ENCODE results near the gene ADAM12.

DNA sequence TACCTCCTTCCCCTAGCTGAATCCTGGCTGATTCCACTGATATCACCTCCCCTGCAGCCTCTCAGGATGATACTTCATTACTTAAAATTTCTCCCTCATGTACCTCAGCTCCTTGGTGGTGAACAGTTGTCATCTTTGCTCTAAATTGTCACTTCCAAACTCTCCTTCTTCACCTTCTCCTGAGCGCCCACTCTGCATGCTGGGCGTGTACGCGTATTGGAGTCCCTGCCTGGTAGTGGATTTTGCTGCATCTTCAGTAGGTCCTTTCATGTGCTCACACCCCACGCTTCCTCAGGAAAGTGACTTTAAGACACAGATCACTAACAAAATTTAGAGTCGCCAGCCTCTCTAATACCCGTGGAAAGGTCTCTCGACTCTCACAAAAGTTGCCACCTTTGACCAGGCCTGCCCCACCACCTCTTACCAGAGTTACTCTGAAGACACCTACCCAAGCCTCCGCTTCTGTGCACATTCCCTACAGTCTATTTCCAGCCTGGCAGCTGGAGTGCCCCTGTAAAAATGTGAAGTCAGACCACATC, 255.1 kb downstream of the ADAM12 start:
- TF ChIP-seq, protein P1, sequence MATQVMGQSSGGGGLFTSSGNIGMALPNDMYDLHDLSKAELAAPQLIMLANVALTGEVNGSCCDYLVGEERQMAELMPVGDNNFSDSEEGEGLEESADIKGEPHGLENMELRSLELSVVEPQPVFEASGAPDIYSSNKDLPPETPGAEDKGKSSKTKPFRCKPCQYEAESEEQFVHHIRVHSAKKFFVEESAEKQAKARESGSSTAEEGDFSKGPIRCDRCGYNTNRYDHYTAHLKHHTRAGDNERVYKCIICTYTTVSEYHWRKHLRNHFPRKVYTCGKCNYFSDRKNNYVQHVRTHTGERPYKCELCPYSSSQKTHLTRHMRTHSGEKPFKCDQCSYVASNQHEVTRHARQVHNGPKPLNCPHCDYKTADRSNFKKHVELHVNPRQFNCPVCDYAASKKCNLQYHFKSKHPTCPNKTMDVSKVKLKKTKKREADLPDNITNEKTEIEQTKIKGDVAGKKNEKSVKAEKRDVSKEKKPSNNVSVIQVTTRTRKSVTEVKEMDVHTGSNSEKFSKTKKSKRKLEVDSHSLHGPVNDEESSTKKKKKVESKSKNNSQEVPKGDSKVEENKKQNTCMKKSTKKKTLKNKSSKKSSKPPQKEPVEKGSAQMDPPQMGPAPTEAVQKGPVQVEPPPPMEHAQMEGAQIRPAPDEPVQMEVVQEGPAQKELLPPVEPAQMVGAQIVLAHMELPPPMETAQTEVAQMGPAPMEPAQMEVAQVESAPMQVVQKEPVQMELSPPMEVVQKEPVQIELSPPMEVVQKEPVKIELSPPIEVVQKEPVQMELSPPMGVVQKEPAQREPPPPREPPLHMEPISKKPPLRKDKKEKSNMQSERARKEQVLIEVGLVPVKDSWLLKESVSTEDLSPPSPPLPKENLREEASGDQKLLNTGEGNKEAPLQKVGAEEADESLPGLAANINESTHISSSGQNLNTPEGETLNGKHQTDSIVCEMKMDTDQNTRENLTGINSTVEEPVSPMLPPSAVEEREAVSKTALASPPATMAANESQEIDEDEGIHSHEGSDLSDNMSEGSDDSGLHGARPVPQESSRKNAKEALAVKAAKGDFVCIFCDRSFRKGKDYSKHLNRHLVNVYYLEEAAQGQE (IDR thresholded peaks at IDR 0.05; ENCODE audit: unreplicated experiment) = no peak
- TF ChIP-seq, protein P2, sequence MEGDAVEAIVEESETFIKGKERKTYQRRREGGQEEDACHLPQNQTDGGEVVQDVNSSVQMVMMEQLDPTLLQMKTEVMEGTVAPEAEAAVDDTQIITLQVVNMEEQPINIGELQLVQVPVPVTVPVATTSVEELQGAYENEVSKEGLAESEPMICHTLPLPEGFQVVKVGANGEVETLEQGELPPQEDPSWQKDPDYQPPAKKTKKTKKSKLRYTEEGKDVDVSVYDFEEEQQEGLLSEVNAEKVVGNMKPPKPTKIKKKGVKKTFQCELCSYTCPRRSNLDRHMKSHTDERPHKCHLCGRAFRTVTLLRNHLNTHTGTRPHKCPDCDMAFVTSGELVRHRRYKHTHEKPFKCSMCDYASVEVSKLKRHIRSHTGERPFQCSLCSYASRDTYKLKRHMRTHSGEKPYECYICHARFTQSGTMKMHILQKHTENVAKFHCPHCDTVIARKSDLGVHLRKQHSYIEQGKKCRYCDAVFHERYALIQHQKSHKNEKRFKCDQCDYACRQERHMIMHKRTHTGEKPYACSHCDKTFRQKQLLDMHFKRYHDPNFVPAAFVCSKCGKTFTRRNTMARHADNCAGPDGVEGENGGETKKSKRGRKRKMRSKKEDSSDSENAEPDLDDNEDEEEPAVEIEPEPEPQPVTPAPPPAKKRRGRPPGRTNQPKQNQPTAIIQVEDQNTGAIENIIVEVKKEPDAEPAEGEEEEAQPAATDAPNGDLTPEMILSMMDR (conservative IDR thresholded peaks at IDR 0.05; ENCODE audit: low read depth in 2 of 2) = no peak
- TF ChIP-seq EZH2 (IDR thresholded peaks at IDR 0.05; ENCODE audit: low read depth, unreplicated experiment) = no peak
- no peak for TF ChIP-seq CREB1 (CRISPR knock-in tag; IDR thresholded peaks at IDR 0.05; ENCODE audit: low read depth)
- TF ChIP-seq POLR2AphosphoS5 (IDR thresholded peaks at IDR 0.05; ENCODE audit: low read depth) = no peak
- no peak for TF ChIP-seq ZNF331 (CRISPR knock-in tag; IDR thresholded peaks at IDR 0.05; ENCODE audit: low read depth)
- TF ChIP-seq, protein P3, sequence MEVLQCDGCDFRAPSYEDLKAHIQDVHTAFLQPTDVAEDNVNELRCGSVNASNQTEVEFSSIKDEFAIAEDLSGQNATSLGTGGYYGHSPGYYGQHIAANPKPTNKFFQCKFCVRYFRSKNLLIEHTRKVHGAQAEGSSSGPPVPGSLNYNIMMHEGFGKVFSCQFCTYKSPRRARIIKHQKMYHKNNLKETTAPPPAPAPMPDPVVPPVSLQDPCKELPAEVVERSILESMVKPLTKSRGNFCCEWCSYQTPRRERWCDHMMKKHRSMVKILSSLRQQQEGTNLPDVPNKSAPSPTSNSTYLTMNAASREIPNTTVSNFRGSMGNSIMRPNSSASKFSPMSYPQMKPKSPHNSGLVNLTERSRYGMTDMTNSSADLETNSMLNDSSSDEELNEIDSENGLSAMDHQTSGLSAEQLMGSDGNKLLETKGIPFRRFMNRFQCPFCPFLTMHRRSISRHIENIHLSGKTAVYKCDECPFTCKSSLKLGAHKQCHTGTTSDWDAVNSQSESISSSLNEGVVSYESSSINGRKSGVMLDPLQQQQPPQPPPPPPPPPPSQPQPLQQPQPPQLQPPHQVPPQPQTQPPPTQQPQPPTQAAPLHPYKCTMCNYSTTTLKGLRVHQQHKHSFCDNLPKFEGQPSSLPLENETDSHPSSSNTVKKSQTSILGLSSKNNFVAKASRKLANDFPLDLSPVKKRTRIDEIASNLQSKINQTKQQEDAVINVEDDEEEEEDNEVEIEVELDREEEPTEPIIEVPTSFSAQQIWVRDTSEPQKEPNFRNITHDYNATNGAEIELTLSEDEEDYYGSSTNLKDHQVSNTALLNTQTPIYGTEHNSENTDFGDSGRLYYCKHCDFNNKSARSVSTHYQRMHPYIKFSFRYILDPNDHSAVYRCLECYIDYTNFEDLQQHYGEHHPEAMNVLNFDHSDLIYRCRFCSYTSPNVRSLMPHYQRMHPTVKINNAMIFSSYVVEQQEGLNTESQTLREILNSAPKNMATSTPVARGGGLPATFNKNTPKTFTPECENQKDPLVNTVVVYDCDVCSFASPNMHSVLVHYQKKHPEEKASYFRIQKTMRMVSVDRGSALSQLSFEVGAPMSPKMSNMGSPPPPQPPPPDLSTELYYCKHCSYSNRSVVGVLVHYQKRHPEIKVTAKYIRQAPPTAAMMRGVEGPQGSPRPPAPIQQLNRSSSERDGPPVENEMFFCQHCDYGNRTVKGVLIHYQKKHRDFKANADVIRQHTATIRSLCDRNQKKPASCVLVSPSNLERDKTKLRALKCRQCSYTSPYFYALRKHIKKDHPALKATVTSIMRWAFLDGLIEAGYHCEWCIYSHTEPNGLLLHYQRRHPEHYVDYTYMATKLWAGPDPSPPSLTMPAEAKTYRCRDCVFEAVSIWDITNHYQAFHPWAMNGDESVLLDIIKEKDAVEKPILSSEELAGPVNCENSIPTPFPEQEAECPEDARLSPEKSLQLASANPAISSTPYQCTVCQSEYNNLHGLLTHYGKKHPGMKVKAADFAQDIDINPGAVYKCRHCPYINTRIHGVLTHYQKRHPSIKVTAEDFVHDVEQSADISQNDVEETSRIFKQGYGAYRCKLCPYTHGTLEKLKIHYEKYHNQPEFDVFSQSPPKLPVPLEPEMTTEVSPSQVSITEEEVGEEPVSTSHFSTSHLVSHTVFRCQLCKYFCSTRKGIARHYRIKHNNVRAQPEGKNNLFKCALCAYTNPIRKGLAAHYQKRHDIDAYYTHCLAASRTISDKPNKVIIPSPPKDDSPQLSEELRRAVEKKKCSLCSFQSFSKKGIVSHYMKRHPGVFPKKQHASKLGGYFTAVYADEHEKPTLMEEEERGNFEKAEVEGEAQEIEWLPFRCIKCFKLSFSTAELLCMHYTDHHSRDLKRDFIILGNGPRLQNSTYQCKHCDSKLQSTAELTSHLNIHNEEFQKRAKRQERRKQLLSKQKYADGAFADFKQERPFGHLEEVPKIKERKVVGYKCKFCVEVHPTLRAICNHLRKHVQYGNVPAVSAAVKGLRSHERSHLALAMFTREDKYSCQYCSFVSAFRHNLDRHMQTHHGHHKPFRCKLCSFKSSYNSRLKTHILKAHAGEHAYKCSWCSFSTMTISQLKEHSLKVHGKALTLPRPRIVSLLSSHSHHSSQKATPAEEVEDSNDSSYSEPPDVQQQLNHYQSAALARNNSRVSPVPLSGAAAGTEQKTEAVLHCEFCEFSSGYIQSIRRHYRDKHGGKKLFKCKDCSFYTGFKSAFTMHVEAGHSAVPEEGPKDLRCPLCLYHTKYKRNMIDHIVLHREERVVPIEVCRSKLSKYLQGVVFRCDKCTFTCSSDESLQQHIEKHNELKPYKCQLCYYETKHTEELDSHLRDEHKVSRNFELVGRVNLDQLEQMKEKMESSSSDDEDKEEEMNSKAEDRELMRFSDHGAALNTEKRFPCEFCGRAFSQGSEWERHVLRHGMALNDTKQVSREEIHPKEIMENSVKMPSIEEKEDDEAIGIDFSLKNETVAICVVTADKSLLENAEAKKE (CRISPR knock-in tag; IDR thresholded peaks at IDR 0.05) = no peak
- no peak for TF ChIP-seq EZH2phosphoT487 (IDR thresholded peaks at IDR 0.05; ENCODE audit: unreplicated experiment)
